WTC11 (cell line): ENCODE results near the gene FAM187B. TPM values are rescaled to one million over a fixed set of nuclear protein-coding genes. Genes with fewer than 3 reads are reported as not detected.

Experiments
- ATAC-seq: fragments of 200-7000 bp; cut with Tn5 transposase; 2 replicates; pipeline ENCODE4 v1.10.0; 2021; ENCODE audit warnings: mild to moderate bottlenecking, moderate library complexity
- CTCF ChIA-PET: fragments of 300-600 bp; sonication (Branson Sonifier 250); formaldehyde crosslinking; loops from one replicate; lab custom pipeline; 2021; ENCODE audit warnings: antibody characterized with exemption; lab: Charles Lee
- POLR2A ChIA-PET: fragments of 350-600 bp; sonication (Branson Sonifier 250); formaldehyde crosslinking; loops from one replicate; lab custom pipeline; 2021; ENCODE audit warnings: antibody characterized with exemption; lab: Charles Lee
- DNase-seq: peaks from one replicate; pipeline ENCODE4 v3.0.0; 2021; ENCODE audit warnings: low spot score
- H3K27ac Mint-ChIP-seq: 2 replicates; pipeline ENCODE4 v1.8.0; 2021; ENCODE audit warnings: mixed read lengths
- H3K27me3 Mint-ChIP-seq: 2 replicates; pipeline ENCODE4 v1.8.0; 2021; ENCODE audit warnings: low read depth, mild to moderate bottlenecking, moderate library complexity, mixed read lengths
- H3K36me3 Mint-ChIP-seq: 2 replicates; pipeline ENCODE4 v1.8.0; 2021; ENCODE audit warnings: mixed read lengths
- H3K4me1 Mint-ChIP-seq: 2 replicates; pipeline ENCODE4 v1.8.0; 2022; ENCODE audit warnings: mixed read lengths
- H3K4me3 Mint-ChIP-seq: 2 replicates; pipeline ENCODE4 v1.8.0; 2021; ENCODE audit warnings: mild to moderate bottlenecking, moderate library complexity, mixed read lengths
- H3K9me3 Mint-ChIP-seq: 2 replicates; pipeline ENCODE4 v1.8.0; 2021; ENCODE audit warnings: mixed read lengths
- ARID4B ChIP-seq: sonication (generic); formaldehyde crosslinking; IDR thresholded peaks from 2 replicates; pipeline ENCODE4 v1.8.0; 2023; ENCODE audit warnings: missing genetic modification reagents, mild to moderate bottlenecking, borderline replicate concordance
- E2F1 ChIP-seq: sonication (generic); formaldehyde crosslinking; IDR thresholded peaks from 2 replicates; pipeline ENCODE4 v1.8.0; 2022; ENCODE audit warnings: mild to moderate bottlenecking, missing genetic modification reagents
- FOXJ3 ChIP-seq: sonication (generic); formaldehyde crosslinking; IDR thresholded peaks from 2 replicates; pipeline ENCODE4 v1.9.0; 2021; ENCODE audit warnings: missing genetic modification reagents, mild to moderate bottlenecking, borderline replicate concordance
- FOXK1 ChIP-seq: sonication (generic); formaldehyde crosslinking; IDR thresholded peaks from 2 replicates; pipeline ENCODE4 v1.8.0; 2022; ENCODE audit warnings: mild to moderate bottlenecking, moderate library complexity, missing genetic modification reagents
- IRF2 ChIP-seq: sonication (generic); formaldehyde crosslinking; IDR thresholded peaks from 2 replicates; pipeline ENCODE4 v1.8.0; 2022; ENCODE audit warnings: low read depth, missing genetic modification reagents, borderline replicate concordance
- KAT7 ChIP-seq: sonication (generic); formaldehyde crosslinking; IDR thresholded peaks from 2 replicates; pipeline ENCODE4 v1.8.1; 2023; ENCODE audit warnings: missing genetic modification reagents, mild to moderate bottlenecking, borderline replicate concordance
- NR3C1 ChIP-seq: sonication (generic); formaldehyde crosslinking; conservative IDR thresholded peaks from 2 replicates; pipeline ENCODE4 v1.8.1; 2023; ENCODE audit warnings: low read depth, mild to moderate bottlenecking, missing genetic modification reagents
- RELA ChIP-seq: sonication (generic); formaldehyde crosslinking; IDR thresholded peaks from 2 replicates; pipeline ENCODE4 v1.8.1; 2022; ENCODE audit warnings: missing genetic modification reagents, mild to moderate bottlenecking, borderline replicate concordance
- SMAD4 ChIP-seq: sonication (generic); formaldehyde crosslinking; IDR thresholded peaks from 2 replicates; pipeline ENCODE4 v1.8.0; 2022; ENCODE audit warnings: mild to moderate bottlenecking, missing genetic modification reagents
- USF2 ChIP-seq: sonication (generic); formaldehyde crosslinking; IDR thresholded peaks from 2 replicates; pipeline ENCODE4 v1.8.1; 2023; ENCODE audit warnings: mild to moderate bottlenecking, missing genetic modification reagents, moderate library complexity
- ZBTB21 ChIP-seq: sonication (generic); formaldehyde crosslinking; IDR thresholded peaks from 2 replicates; pipeline ENCODE4 v1.8.1; 2023; ENCODE audit warnings: mild to moderate bottlenecking, missing genetic modification reagents, borderline replicate concordance
- ZNF263 ChIP-seq: sonication (generic); formaldehyde crosslinking; IDR thresholded peaks from 2 replicates; pipeline ENCODE4 v1.8.1; 2022; ENCODE audit warnings: low read depth, mild to moderate bottlenecking, moderate library complexity, missing genetic modification reagents
- ZNF317 ChIP-seq: sonication (generic); formaldehyde crosslinking; IDR thresholded peaks from 2 replicates; pipeline ENCODE4 v1.8.1; 2023; ENCODE audit warnings: low read depth, mild to moderate bottlenecking, moderate library complexity, missing genetic modification reagents, borderline replicate concordance
- ZNF396 ChIP-seq: fragments of 250-450 bp; sonication (Bioruptor Pico); IDR thresholded peaks from 2 replicates; pipeline ENCODE4 v1.8.0; 2021; ENCODE audit warnings: mild to moderate bottlenecking, moderate library complexity, borderline replicate concordance
- ZNF423 ChIP-seq: fragments of 250-450 bp; sonication (Bioruptor Pico); IDR thresholded peaks from 2 replicates; pipeline ENCODE4 v2.1.2; 2022; ENCODE audit warnings: mild to moderate bottlenecking, moderate library complexity
- ZNF425 ChIP-seq: fragments of 250-450 bp; sonication (Bioruptor Pico); conservative IDR thresholded peaks from 2 replicates; pipeline ENCODE4 v1.9.0; 2021; ENCODE audit warnings: mild to moderate bottlenecking
- total RNA-seq: library from RNA; stranded (reverse); gene quantifications from 3 replicates; pipeline ENCODE4 v1.2.3, GENCODE V29; 2021
- TF ChIP-seq, protein P1 (sequence below): fragments of 250-450 bp; sonication (Bioruptor Pico); IDR thresholded peaks from 2 replicates; pipeline ENCODE4 v1.9.0; 2021; ENCODE audit warnings: moderate library complexity, mild to moderate bottlenecking, inconsistent platforms, borderline replicate concordance
- TF ChIP-seq, protein P2 (sequence below): sonication (generic); formaldehyde crosslinking; IDR thresholded peaks from 2 replicates; pipeline ENCODE4 v1.8.1; 2022; ENCODE audit warnings: missing genetic modification reagents, borderline replicate concordance

The FAM187B gene
- total RNA-seq, 1 experiment from 2014 or later = 0.20 TPM

- DNase-seq = no peak
- H3K4me1 Mint-ChIP-seq = peaks cover 7% of the 10 kb centered on the region
- H3K27me3 Mint-ChIP-seq = no peaks in the 10 kb centered on the region
- POLR2A ChIA-PET = interaction anchor here (1.6 kb wide), 1 partner anchor 9 kb away, joined by 3 read pairs; no protein-coding TSS in a partner anchor
- H3K4me3 Mint-ChIP-seq = peak overlapping the region; percentile 57
- TF ChIP-seq USF2 (CRISPR knock-in tag) = no peak
- TF ChIP-seq, protein P1, sequence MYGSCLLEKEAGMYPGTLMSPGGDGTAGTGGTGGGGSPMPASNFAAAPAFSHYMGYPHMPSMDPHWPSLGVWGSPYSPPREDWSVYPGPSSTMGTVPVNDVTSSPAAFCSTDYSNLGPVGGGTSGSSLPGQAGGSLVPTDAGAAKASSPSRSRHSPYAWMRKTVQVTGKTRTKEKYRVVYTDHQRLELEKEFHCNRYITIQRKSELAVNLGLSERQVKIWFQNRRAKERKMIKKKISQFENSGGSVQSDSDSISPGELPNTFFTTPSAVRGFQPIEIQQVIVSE (CRISPR knock-in tag) = no peak
- TF ChIP-seq RELA (CRISPR knock-in tag) = no peak
- TF ChIP-seq SMAD4 (CRISPR knock-in tag) = no peak
- TF ChIP-seq ZNF425 (CRISPR knock-in tag) = no peak
- TF ChIP-seq NR3C1 = no peak
- H3K27ac Mint-ChIP-seq = no peak overlapping the region
- peaks cover 50% of the 10 kb centered on the region for H3K36me3 Mint-ChIP-seq
- CTCF ChIA-PET = interaction anchor here (0.9 to 1.2 kb wide), 2 partner anchors 9 to 202 kb away, joined by 5 to 7 read pairs; no protein-coding TSS in a partner anchor
- no peaks in the 10 kb centered on the region for H3K9me3 Mint-ChIP-seq
- no peak for ATAC-seq
Observed at GRCh38 chr19:35270381-35270811, 41.9 kb upstream of the FAM187B start.

- H3K27me3 Mint-ChIP-seq = no peaks in the 10 kb centered on the region
- CTCF ChIA-PET = interaction anchor here (0.6 to 1.5 kb wide), 24 partner anchors 9 to 379 kb away, joined by 3 to 12 read pairs (median 4); partner anchors contain the start of genes COX6B1 and FFAR3
- H3K36me3 Mint-ChIP-seq = peaks cover 47% of the 10 kb centered on the region
- DNase-seq = peak; percentile 93
- peak overlapping the region; percentile 15; the same call in 1 of the 2 replicates for H3K27ac Mint-ChIP-seq
- POLR2A ChIA-PET = interaction anchor here (0.6 to 1.6 kb wide), 3 partner anchors 8 to 180 kb away, joined by 3 read pairs; partner anchors contain the start of gene HAMP
- H3K4me1 Mint-ChIP-seq = peaks cover 7% of the 10 kb centered on the region
- H3K4me3 Mint-ChIP-seq = peak overlapping the region; percentile 57
- H3K9me3 Mint-ChIP-seq = no peaks in the 10 kb centered on the region
- ATAC-seq = peak; percentile 73
- peak; percentile 64 for TF ChIP-seq ZNF423 (CRISPR knock-in tag)
- TF ChIP-seq, protein P2, sequence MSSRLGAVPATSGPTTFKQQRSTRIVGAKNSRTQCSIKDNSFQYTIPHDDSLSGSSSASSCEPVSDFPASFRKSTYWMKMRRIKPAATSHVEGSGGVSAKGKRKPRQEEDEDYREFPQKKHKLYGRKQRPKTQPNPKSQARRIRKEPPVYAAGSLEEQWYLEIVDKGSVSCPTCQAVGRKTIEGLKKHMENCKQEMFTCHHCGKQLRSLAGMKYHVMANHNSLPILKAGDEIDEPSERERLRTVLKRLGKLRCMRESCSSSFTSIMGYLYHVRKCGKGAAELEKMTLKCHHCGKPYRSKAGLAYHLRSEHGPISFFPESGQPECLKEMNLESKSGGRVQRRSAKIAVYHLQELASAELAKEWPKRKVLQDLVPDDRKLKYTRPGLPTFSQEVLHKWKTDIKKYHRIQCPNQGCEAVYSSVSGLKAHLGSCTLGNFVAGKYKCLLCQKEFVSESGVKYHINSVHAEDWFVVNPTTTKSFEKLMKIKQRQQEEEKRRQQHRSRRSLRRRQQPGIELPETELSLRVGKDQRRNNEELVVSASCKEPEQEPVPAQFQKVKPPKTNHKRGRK = no peak
- TF ChIP-seq ARID4B (CRISPR knock-in tag) = 0 out of 2 replicates have a peak, but pooled peaks have one; percentile 55
- TF ChIP-seq USF2 (CRISPR knock-in tag) = 0 out of 2 replicates have a peak, but pooled peaks have one; percentile 33
- TF ChIP-seq KAT7 (CRISPR knock-in tag) = no peak
- TF ChIP-seq FOXK1 (CRISPR knock-in tag) = peak; percentile 66; the same call in 1 of the 2 replicates
- TF ChIP-seq SMAD4 (CRISPR knock-in tag) = no peak
- no peak for TF ChIP-seq NR3C1
- TF ChIP-seq ZBTB21 (CRISPR knock-in tag) = no peak
- TF ChIP-seq, protein P1 (CRISPR knock-in tag) = no peak
- no peak for TF ChIP-seq E2F1 (CRISPR knock-in tag)
- no peak for TF ChIP-seq IRF2 (CRISPR knock-in tag)
- TF ChIP-seq ZNF317 (CRISPR knock-in tag) = no peak
- no peak for TF ChIP-seq ZNF263 (CRISPR knock-in tag)
- no peak for TF ChIP-seq FOXJ3
- no peak for TF ChIP-seq ZNF396 (CRISPR knock-in tag)
Observed at GRCh38 chr19:35269438-35270117, 41.0 kb upstream of the FAM187B start.
